ENCODE data around the gene B4GALT5.

The B4GALT5 gene

GRCh38 chr20:49584418-49585382, 129.0 kb downstream of the B4GALT5 start:
- peaks cover 8% of the 10 kb centered on the region for H3K27me3 ChIP-seq (ENCODE audit: insufficient read depth, poor library complexity, severe bottlenecking)
- peak in 1 of 2 experiments; percentile 41 for DNase-seq (ENCODE audit: low read depth in 1 of 2, low spot score in 1 of 2)
- no peak overlapping the region for H3K27ac ChIP-seq (replicated peaks)
- TF ChIP-seq CTCF (IDR thresholded peaks at IDR 0.05; ENCODE audit: insufficient read depth, low read length): no peak
- no peak overlapping the region for H3K4me3 ChIP-seq (replicated peaks; ENCODE audit: insufficient read depth, low read length)

- peak; percentile 16 to 75 for DNase-seq (ENCODE audit: low read depth in 1 of 2, low spot score in 1 of 2)
- no peak overlapping the region for H3K4me3 ChIP-seq (replicated peaks; ENCODE audit: insufficient read depth, low read length)
- no peak overlapping the region for H3K27ac ChIP-seq (replicated peaks)
- peaks cover 8% of the 10 kb centered on the region for H3K27me3 ChIP-seq (ENCODE audit: insufficient read depth, poor library complexity, severe bottlenecking)
- TF ChIP-seq REST (IDR thresholded peaks at IDR 0.05; ENCODE audit: insufficient replicate concordance, low read depth) (no peak), CTCF (IDR thresholded peaks at IDR 0.05; ENCODE audit: insufficient read depth, low read length) (no peak), SPI1 (IDR thresholded peaks at IDR 0.05; ENCODE audit: borderline replicate concordance, low read depth) (no peak), GABPA (IDR thresholded peaks at IDR 0.05; ENCODE audit: low read depth) (no peak), POLR2AphosphoS5 (IDR thresholded peaks at IDR 0.05; ENCODE audit: low read depth) (no peak)
These were observed 129.8 kb downstream of the B4GALT5 start for GRCh38 chr20:49583669-49584417.

- no peak overlapping the region for H3K27ac ChIP-seq (replicated peaks)
- peaks cover 8% of the 10 kb centered on the region for H3K27me3 ChIP-seq (ENCODE audit: insufficient read depth, poor library complexity, severe bottlenecking)
- TF ChIP-seq CTCF (IDR thresholded peaks at IDR 0.05; ENCODE audit: insufficient read depth, low read length) (no peak), GABPA (IDR thresholded peaks at IDR 0.05; ENCODE audit: low read depth) (no peak), POLR2AphosphoS5 (IDR thresholded peaks at IDR 0.05; ENCODE audit: low read depth) (no peak), SPI1 (IDR thresholded peaks at IDR 0.05; ENCODE audit: borderline replicate concordance, low read depth) (no peak), REST (IDR thresholded peaks at IDR 0.05; ENCODE audit: insufficient replicate concordance, low read depth) (no peak)
- H3K4me3 ChIP-seq (replicated peaks; ENCODE audit: insufficient read depth, low read length): no peak overlapping the region
- no peak for DNase-seq (ENCODE audit: low read depth in 1 of 2, low spot score in 1 of 2)
These were observed 130.4 kb downstream of the B4GALT5 start for GRCh38 chr20:49583343-49583668.
